Colonic mucosa (tissue), 4 donors: ENCODE data around the gene COX14. TPM values are rescaled to one million over a fixed set of nuclear protein-coding genes. Genes with fewer than 3 reads are reported as not detected.
"Not testable (repeated sequence)": the region's sequence is repeated elsewhere in the genome, so short reads cannot be mapped to it uniquely, and the experiment has no call there.

Experiments used
- DNase-seq: peaks from one replicate; pipeline ENCODE4 v3.0.0-alpha.2; 2020
- H3K27ac ChIP-seq: fragments of 200-600 bp; one replicate; pipeline ENCODE4 v1.8.0; 2021
- H3K27me3 ChIP-seq: fragments of 200-600 bp; one replicate; pipeline ENCODE4 v1.8.0; 2021
- H3K36me3 ChIP-seq: fragments of 200-600 bp; one replicate; pipeline ENCODE4 v1.8.0; 2021
- H3K4me1 ChIP-seq: fragments of 200-600 bp; one replicate; pipeline ENCODE4 v1.8.0; 2021; ENCODE audit warnings: mild to moderate bottlenecking
- H3K4me3 ChIP-seq: fragments of 200-600 bp; one replicate; pipeline ENCODE4 v1.8.0; 2021
- H3K9ac ChIP-seq, 2 donors: one replicate each; pipeline ENCODE4 v1.7.0; 2013; ENCODE audit warnings: control low read depth in 2 of 2, low read depth in 2 of 2, low read length in 2 of 2
- H3K9me3 ChIP-seq: fragments of 200-600 bp; one replicate; pipeline ENCODE4 v1.8.0; 2021
- intact Hi-C: fragments of 100-400 bp; cut with DNase I; formaldehyde crosslinking; loops from one replicate; pipeline ENCODE4 v1.14.1; 2022
- total RNA-seq, 2 donors: library from RNA; stranded (reverse); fragmentation: NEBNext Ultra II Directional in 1 of 2; extraction: Animal tissue kit (Norgen Biotek cat#: 25700) in 1 of 2; gene quantifications; one replicate each; pipeline ENCODE4 v1.2.1, GENCODE V29; 2021
- TF ChIP-seq, protein P1 (sequence below): fragments of 200-600 bp; IDR thresholded peaks from one replicate; pipeline ENCODE4 v1.8.0; 2022; ENCODE audit warnings: antibody characterized with exemption, mild to moderate bottlenecking
- donor health status: healthy.
- donor health status: DM: no; HTN: no; CAD: no.
- donor health status: DM: no; HTN: no; CAD: no.

COX14 gene
- total RNA-seq, 2 donors from 2014 or later, result 74.4 to 86.8 TPM

DNA sequence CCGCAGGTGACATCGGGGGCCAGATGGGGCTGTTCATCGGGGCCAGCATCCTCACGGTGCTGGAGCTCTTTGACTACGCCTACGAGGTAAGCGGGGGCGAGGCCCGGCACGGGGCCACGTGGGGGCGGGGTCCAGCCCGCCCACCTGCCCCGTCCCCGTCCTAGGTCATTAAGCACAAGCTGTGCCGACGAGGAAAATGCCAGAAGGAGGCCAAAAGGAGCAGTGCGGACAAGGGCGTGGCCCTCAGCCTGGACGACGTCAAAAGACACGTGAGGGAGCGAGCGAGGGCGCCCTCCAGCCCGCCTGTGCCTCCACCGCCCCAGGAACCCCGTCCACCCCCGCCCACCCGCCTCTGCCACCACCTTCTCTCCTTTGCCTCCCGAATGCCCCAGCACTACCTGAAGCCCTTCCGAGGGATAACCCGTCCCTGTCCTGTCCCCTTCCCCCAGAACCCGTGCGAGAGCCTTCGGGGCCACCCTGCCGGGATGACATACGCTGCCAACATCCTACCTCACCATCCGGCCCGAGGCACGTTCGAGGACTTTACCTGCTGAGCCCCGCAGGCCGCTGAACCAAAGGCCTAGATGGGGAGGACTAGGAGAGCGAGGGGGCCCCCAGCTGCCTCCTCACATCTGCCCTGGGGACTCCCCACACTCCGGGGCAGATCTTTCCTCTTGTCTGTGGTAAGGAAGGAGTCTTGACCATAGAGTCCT lies 30.8 kb upstream of the COX14 start:
- Histone ChIP-seq H3K9ac (no peak overlapping the region), H3K4me1 (no peaks in the 10 kb centered on the region), H3K27ac (no peak overlapping the region), H3K36me3 (no peaks in the 10 kb centered on the region), H3K27me3 (no peaks in the 10 kb centered on the region), H3K4me3 (no peak overlapping the region), H3K9me3 (no peaks in the 10 kb centered on the region)
- intact Hi-C loops, result loop anchor here (10.0 kb wide), 1 partner anchor 234 kb away; no protein-coding TSS in a partner anchor
- TF ChIP-seq, protein P1, sequence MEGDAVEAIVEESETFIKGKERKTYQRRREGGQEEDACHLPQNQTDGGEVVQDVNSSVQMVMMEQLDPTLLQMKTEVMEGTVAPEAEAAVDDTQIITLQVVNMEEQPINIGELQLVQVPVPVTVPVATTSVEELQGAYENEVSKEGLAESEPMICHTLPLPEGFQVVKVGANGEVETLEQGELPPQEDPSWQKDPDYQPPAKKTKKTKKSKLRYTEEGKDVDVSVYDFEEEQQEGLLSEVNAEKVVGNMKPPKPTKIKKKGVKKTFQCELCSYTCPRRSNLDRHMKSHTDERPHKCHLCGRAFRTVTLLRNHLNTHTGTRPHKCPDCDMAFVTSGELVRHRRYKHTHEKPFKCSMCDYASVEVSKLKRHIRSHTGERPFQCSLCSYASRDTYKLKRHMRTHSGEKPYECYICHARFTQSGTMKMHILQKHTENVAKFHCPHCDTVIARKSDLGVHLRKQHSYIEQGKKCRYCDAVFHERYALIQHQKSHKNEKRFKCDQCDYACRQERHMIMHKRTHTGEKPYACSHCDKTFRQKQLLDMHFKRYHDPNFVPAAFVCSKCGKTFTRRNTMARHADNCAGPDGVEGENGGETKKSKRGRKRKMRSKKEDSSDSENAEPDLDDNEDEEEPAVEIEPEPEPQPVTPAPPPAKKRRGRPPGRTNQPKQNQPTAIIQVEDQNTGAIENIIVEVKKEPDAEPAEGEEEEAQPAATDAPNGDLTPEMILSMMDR, result no peak
- no peak for DNase-seq

DNA sequence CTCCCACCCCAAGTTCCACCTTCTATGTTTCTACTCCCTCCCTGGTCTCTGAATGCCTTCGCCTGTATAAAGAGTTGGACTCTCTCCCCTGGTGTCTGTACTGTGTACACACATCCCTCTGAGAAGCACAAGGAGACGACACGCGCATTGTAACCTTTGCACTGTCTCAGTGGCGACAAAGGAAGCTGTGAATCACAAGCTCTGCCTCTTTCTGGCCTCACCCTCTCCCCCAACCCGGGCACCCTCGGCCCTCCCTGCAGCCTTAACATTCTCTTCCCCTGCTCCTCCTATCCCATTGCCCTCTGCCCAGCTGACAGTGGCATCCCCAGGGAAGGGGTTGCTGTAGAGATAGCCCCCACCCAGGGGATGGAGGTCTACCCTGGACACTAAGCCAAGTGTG lies 29.4 kb upstream of the COX14 start:
- Histone ChIP-seq H3K27ac (peak overlapping the region; percentile 17), H3K4me3 (no peak overlapping the region), H3K4me1 (no peaks in the 10 kb centered on the region), H3K9me3 (no peaks in the 10 kb centered on the region), H3K9ac (no peak overlapping the region), H3K36me3 (no peaks in the 10 kb centered on the region), H3K27me3 (no peaks in the 10 kb centered on the region)
- DNase-seq, result peak; percentile 82
- TF ChIP-seq, protein P1, result no peak
- intact Hi-C loops, result loop anchor here (10.0 kb wide), 1 partner anchor 232 kb away; no protein-coding TSS in a partner anchor

DNA sequence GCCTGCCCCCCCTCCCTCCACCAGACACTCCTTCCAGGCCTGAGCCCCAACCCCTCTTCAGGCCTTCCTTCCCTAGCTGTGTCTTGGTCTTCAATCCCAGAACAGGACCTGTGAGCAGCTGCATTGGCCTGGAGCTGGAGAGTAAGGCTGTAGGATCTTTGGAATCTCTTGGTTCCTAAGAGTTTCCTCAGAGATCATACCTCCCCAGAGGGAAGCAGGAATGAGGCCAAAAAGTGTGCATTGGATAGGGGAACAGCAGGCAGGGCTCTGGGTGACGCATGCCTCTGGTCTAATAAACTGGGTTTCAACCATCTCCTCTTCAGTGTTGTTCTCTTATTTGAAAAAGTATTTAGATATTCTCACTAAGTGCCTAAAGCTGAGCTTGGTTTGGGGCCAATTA lies 28.7 kb upstream of the COX14 start:
- H3K27ac ChIP-seq, result no peak overlapping the region

DNA sequence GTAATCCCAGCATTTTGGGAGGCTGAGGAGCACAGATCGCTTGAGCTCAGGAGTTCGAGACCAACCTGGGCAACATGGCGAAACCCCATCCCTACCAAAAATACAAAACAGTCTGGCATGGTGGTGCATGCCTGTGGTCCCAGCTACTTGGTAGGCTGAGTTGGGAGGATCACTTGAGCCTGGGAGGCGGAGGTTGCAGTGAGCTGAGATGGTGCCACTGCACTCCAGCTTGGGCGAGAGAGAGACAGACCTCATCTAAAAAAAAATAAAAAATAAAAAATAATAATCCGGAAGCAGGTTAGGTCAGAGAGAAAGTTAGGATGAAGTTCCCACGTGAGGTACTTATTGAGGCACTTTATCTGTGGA lies 27.6 kb upstream of the COX14 start:
- H3K27ac ChIP-seq, result peak overlapping the region; percentile 88
- H3K27me3 ChIP-seq, DNase-seq, H3K4me1 ChIP-seq, H3K36me3 ChIP-seq, H3K9me3 ChIP-seq: not testable (repeated sequence)
- intact Hi-C loops, result loop anchor here (10.0 kb wide), 1 partner anchor 230 kb away; no protein-coding TSS in a partner anchor
- peak overlapping the region; percentile 77 to 79 for H3K9ac ChIP-seq
- peak overlapping the region; percentile 93 for H3K4me3 ChIP-seq

More for the DNA sequence above, 28.7 kb upstream of the COX14 start:
- no peak overlapping the region for H3K9ac ChIP-seq
- no peaks in the 10 kb centered on the region for H3K27me3 ChIP-seq
- H3K4me3 ChIP-seq, result no peak overlapping the region
- H3K36me3 ChIP-seq, result no peaks in the 10 kb centered on the region
- DNase-seq, result no peak
- intact Hi-C loops, result loop anchor here (10.0 kb wide), 1 partner anchor 232 kb away; no protein-coding TSS in a partner anchor
- no peaks in the 10 kb centered on the region for H3K9me3 ChIP-seq
- no peaks in the 10 kb centered on the region for H3K4me1 ChIP-seq
- TF ChIP-seq, protein P1, result no peak

DNA sequence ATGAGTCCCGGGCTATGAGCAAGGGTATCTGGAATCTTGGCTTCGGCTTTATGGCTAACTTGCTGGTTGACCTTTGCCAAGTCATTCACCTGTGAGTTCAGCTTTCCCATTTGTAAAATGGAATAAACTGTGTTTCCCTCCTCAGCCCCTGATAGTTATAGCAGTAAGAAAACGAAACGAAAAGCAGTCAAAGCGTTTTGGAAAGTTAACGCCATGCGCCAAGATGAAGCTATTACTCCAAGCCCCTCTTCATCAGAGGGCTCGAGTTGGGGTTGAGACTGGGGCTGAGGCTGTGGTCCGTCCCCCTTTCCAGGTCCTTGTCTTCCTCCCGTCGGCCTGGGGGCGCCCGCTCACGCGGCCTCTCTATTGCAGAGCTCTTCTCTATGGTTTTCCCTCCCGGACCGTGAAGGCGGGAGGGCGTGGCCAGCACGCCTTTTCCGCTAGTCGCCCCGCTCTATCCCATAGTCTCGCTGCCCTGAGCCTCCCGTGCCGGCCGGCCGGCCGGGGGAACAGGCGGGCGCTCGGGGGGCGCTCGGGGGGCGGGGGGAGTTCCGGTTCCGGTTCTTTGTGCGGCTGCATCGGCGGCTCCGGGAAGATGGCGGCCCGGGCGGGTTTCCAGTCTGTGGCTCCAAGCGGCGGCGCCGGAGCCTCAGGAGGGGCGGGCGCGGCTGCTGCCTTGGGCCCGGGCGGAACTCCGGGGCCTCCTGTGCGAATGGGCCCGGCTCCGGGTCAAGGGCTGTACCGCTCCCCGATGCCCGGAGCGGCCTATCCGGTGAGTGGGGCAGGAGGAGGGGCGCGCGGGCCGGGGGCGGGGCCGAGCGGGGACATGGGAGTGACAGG lies 27.0 kb upstream of the COX14 start, which contains the start of gene SMARCD1:
Gene SMARCD1 (plus strand): TSS at position 568 of the 840 bp plus-strand sequence. CDS start 28 bp downstream, at position 596.
- TF ChIP-seq, protein P1, result peak; percentile 25
- H3K9me3 ChIP-seq, result no peaks in the 10 kb centered on the region
- no peaks in the 10 kb centered on the region for H3K27me3 ChIP-seq
- intact Hi-C loops, result loop anchor here (10.0 kb wide), 1 partner anchor 230 kb away; no protein-coding TSS in a partner anchor
- no peaks in the 10 kb centered on the region for H3K4me1 ChIP-seq
- H3K4me3 ChIP-seq, result peak within 1 kb of the TSS; percentile 93
- H3K9ac ChIP-seq, result peak within 1 kb of the TSS; percentile 77 to 79
- peaks cover 11% of the 10 kb centered on the region for H3K36me3 ChIP-seq
- DNase-seq, result peak; percentile 92
- peak within 1 kb of the TSS; percentile 88 for H3K27ac ChIP-seq
